PC-9 (cell line): Measurements from ENCODE around the gene TRIM36. TPM values are rescaled to one million over a fixed set of nuclear protein-coding genes. Genes with fewer than 3 reads are reported as not detected.

Experiments used
- BruUV-seq: library from RNA; stranded (reverse); fragments of 400-500 nt; replicated peaks from 2 replicates; lab custom pipeline; 2021; lab: Mats Ljungman, UMichigan
- CTCF ChIA-PET: fragments of 300-600 bp; sonication (Branson Sonifier 250); formaldehyde crosslinking; loops from one replicate; lab custom pipeline; 2022; ENCODE audit warnings: antibody characterized with exemption; lab: Charles Lee
- POLR2A ChIA-PET: fragments of 300-600 bp; sonication (Branson Sonifier 250); formaldehyde crosslinking; loops from one replicate; lab custom pipeline; 2022; ENCODE audit warnings: antibody characterized with exemption; ENCODE audit not compliant: unreplicated experiment; lab: Charles Lee
- DNase-seq, 2 experiments: peaks; one replicate each; pipeline versions ENCODE4 v3.0.0 to v3.0.0-alpha.2; 2015 to 2022; ENCODE audit warnings: mixed read lengths in 1 of 2
- H2AFZ ChIP-seq: fragments of 200-600 bp; sonication (generic); 2 replicates; pipeline ENCODE4 v1.8.1; 2017; ENCODE audit warnings: antibody characterized with exemption
- H3F3A ChIP-seq: fragments of 200-600 bp; sonication (generic); 2 replicates; pipeline ENCODE4 v1.8.1; 2017; ENCODE audit warnings: antibody characterized with exemption, mild to moderate bottlenecking, low read depth; ENCODE audit not compliant: insufficient read depth
- H3K27ac ChIP-seq: fragments of 200-600 bp; sonication (generic); 2 replicates; pipeline ENCODE4 v1.6.1; 2016; ENCODE audit warnings: mixed run types
- H3K27me3 ChIP-seq: fragments of 200-600 bp; sonication (generic); 2 replicates; pipeline ENCODE4 v1.6.1; 2016; ENCODE audit warnings: low read depth, mixed run types; ENCODE audit not compliant: insufficient read depth
- H3K36me3 ChIP-seq: fragments of 200-600 bp; sonication (generic); 2 replicates; pipeline ENCODE4 v1.6.1; 2016; ENCODE audit warnings: low read depth, mixed run types
- H3K4me1 ChIP-seq: fragments of 200-600 bp; sonication (generic); replicated peaks from 2 replicates; pipeline ENCODE4 v1.6.1; 2016; ENCODE audit warnings: mixed run types; ENCODE audit not compliant: insufficient read depth
- H3K4me2 ChIP-seq: fragments of 200-600 bp; sonication (generic); 2 replicates; pipeline ENCODE4 v1.6.1; 2017; ENCODE audit warnings: mixed run types
- H3K4me3 ChIP-seq: fragments of 200-600 bp; sonication (generic); 2 replicates; pipeline ENCODE4 v1.6.1; 2016; ENCODE audit warnings: mixed run types
- H3K79me2 ChIP-seq: fragments of 200-600 bp; sonication (generic); 2 replicates; pipeline ENCODE4 v1.6.1; 2017; ENCODE audit warnings: low read depth, mixed run types
- H3K9me2 ChIP-seq: fragments of 200-600 bp; sonication (generic); 2 replicates; pipeline ENCODE4 v1.8.1; 2017; ENCODE audit warnings: mild to moderate bottlenecking; ENCODE audit not compliant: insufficient read depth
- H3K9me3 ChIP-seq: fragments of 200-600 bp; sonication (generic); 2 replicates; pipeline ENCODE4 v1.8.1; 2016; ENCODE audit warnings: low read depth; ENCODE audit not compliant: insufficient read depth
- H4K20me1 ChIP-seq: fragments of 200-600 bp; sonication (generic); 2 replicates; pipeline ENCODE4 v1.8.1; 2017; ENCODE audit not compliant: insufficient read depth
- CTCF ChIP-seq: fragments of 200-600 bp; sonication (generic); conservative IDR thresholded peaks from 2 replicates; pipeline ENCODE4 v1.6.1; 2017; ENCODE audit warnings: mixed run types, antibody characterized with exemption, mild to moderate bottlenecking, moderate library complexity
- EZH2 ChIP-seq: fragments of 200-600 bp; sonication (generic); IDR thresholded peaks from 2 replicates; pipeline ENCODE4 v1.8.0; 2017; ENCODE audit warnings: antibody characterized with exemption, low read depth
- intact Hi-C: fragments of 100-400 bp; cut with micrococcal nuclease; formaldehyde crosslinking; loops from one replicate; pipeline ENCODE4 v1.10.0; 2022; ENCODE audit not compliant: unreplicated experiment
- total RNA-seq: library from RNA; stranded (reverse); gene quantifications from 2 replicates; pipeline ENCODE4 v1.2.3, GENCODE V29; 2021

TRIM36 gene
- total RNA-seq, 1 experiment from 2014 or later: 0.22 TPM

- no peaks in the 10 kb centered on the region for H3K4me1 ChIP-seq
- no peak overlapping the region for H3K4me2 ChIP-seq
- no peaks in the 10 kb centered on the region for H3F3A ChIP-seq
- H3K79me2 ChIP-seq: no peaks in the 10 kb centered on the region
- intact Hi-C loops: no loop called here
- H3K9me2 ChIP-seq: no peaks in the 10 kb centered on the region
- no peaks in the 10 kb centered on the region for H3K27me3 ChIP-seq
- H3K27ac ChIP-seq: no peak overlapping the region
- no TSS peak for BruUV-seq
- ChIA-PET CTCF (no interaction called here), POLR2A (no interaction called here)
- H3K4me3 ChIP-seq: no peak overlapping the region
- DNase-seq: no peak
- no peaks in the 10 kb centered on the region for H4K20me1 ChIP-seq
- no peaks in the 10 kb centered on the region for H3K36me3 ChIP-seq
- no peak for TF ChIP-seq EZH2
- TF ChIP-seq CTCF: no peak
- no peaks in the 10 kb centered on the region for H3K9me3 ChIP-seq
- no peak overlapping the region for H2AFZ ChIP-seq
Observed at GRCh38 chr5:115190388-115190787, 20.7 kb upstream of the TRIM36 start.

GRCh38 chr5:115189866-115190265 lies 20.2 kb upstream of the TRIM36 start:
- no peak overlapping the region for H3K4me3 ChIP-seq
- no peak for DNase-seq
- CTCF ChIA-PET: no interaction called here
- no peaks in the 10 kb centered on the region for H4K20me1 ChIP-seq
- BruUV-seq: no TSS peak
- POLR2A ChIA-PET: no interaction called here
- no peak overlapping the region for H2AFZ ChIP-seq
- H3K36me3 ChIP-seq: no peaks in the 10 kb centered on the region
- no peak overlapping the region for H3K4me2 ChIP-seq
- H3K27me3 ChIP-seq: no peaks in the 10 kb centered on the region
- H3K9me2 ChIP-seq: 0 out of 2 replicates have a peak, but pooled peaks cover 3% of the 10 kb centered on the region
- TF ChIP-seq EZH2: no peak
- no peak for TF ChIP-seq CTCF
- intact Hi-C loops: no loop called here
- H3K9me3 ChIP-seq: no peaks in the 10 kb centered on the region
- H3K79me2 ChIP-seq: no peaks in the 10 kb centered on the region
- no peaks in the 10 kb centered on the region for H3F3A ChIP-seq
- no peaks in the 10 kb centered on the region for H3K4me1 ChIP-seq
- H3K27ac ChIP-seq: no peak overlapping the region

- DNase-seq: no peak
- BruUV-seq: no TSS peak
Observed at GRCh38 chr5:115186794-115187193, 17.1 kb upstream of the TRIM36 start.

More at GRCh38 chr5:115186794-115187193, 17.1 kb upstream of the TRIM36 start:
- ChIA-PET CTCF (no interaction called here), POLR2A (no interaction called here)
- TF ChIP-seq CTCF (no peak), EZH2 (no peak)
- intact Hi-C loops: no loop called here
- Histone ChIP-seq H3K4me3 (no peak overlapping the region), H3K9me2 (0 out of 2 replicates have a peak, but pooled peaks cover 10% of the 10 kb centered on the region), H3K79me2 (no peaks in the 10 kb centered on the region), H3F3A (no peaks in the 10 kb centered on the region), H4K20me1 (no peaks in the 10 kb centered on the region), H3K27me3 (no peaks in the 10 kb centered on the region), H3K27ac (no peak overlapping the region), H2AFZ (no peak overlapping the region), H3K4me2 (no peak overlapping the region), H3K9me3 (no peaks in the 10 kb centered on the region), H3K4me1 (no peaks in the 10 kb centered on the region), H3K36me3 (no peaks in the 10 kb centered on the region)
